ENCODE data around the gene TRMT61B. TPM values are rescaled to one million over a fixed set of nuclear protein-coding genes. Genes with fewer than 3 reads are reported as not detected.

The TRMT61B gene
- 15.9 to 18.2 TPM (median 17.7 TPM) in 5 replicates for total RNA-seq (2022; extraction: Qiagen RNA extraction; ENCODE audit: low read depth)

DNA sequence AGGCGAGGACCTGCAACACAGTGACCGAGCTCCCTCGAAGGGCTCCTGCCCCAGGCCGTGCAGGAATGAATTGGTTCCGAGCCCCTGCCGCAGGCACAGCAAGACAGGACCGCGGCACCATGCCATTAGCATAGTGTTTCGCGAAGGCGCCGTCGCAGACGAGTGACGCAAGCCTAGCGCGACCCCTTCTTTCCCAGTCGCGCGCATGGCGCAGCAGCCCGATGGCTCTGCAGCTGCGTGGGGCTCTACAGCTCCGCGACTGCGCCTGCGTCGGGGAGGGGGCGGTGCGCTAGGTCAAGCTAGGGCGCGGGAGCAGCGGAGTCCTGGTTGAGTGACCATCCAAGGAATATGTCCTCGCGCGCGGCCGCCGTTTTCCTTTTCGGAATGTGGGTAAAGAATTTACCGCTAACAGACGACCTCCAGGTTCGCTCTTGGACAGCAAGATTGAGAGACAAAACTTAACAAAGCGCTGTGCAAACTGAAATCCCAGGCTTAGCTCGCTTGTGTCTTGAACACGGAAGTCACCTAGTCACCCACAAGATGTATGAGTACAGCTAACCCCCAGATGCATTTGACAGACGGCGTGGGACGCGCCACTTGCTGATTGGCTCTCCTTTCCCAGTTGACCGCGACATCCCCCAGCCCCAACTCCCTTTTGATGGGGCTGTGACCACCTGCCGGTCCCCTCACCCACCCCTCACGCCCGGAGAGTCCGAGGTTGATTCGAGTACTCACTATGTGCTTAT lies at the start of gene TRMT61B:
Gene TRMT61B, minus strand, starts transcription at position 164 of the 746 bp plus-strand sequence. Its CDS starts 32 bp downstream, at position 132.

GRCh38 chr2:28894470-28895188 lies 24.5 kb upstream of the TRMT61B start, which contains the start of gene WDR43:
TSS of gene WDR43 (plus strand) at chr2:28894667. CDS start at chr2:28894699, 32 bp downstream.

DNA sequence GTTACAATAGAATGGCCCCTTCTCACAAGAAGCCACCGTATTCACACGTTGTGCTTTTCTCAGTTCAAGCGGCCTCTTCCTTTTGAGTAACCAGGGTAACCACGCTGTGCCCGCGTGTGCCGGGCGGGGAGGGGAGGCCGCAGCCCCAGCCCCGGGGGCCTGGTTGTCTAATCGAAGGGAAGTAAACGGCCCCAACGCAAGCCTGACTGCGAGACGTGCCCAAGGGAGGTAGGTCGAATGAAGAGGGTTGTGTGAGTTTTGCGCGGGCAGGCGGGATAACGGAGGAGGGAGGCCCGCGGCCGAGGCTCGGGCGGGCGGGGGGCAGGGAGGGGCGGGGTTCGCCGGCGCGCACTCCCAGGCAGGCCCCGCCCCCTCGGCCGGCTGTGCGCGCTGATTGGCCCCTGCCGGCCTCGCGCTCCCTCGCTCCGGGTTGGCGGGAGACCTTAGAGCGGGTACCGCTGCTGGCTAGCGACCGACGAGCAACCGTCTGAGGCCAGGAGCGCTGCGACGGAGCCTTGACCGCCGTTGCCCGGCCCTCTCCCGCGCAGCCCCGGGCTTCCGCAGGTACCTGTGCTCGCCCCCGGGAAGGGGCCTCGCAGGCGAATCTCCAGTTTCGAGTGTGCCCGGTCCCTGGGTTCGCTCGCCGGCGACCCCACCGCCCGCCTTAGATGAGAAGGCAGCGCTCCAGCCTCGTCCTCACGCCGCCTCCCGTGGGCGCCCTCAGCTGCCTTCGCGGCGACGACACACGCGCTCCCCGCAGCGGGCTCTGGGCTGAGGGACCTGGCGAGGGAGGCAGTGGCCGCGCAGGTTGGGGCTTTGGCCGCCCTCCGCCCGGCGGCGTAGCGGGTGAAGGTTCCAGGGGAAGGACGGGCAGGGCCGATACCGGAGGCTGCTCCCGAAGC lies 59.5 kb downstream of the TRMT61B start, which contains the start of gene SPDYA:
Gene SPDYA, plus strand, starts transcription at position 451 of the 902 bp plus-strand sequence. CDS start 5,181 bp downstream, outside the sequence.

Other genes with a start within 250 kb of the TRMT61B start
- gene PPP1CB, start 118.5 kb downstream of the TRMT61B start, total RNA-seq (2022; extraction: Qiagen RNA extraction; ENCODE audit: low read depth): 98.9 to 160 TPM (median 133 TPM) in 5 replicates
- gene SPDYA, start 59.5 kb downstream of the TRMT61B start, total RNA-seq (2022; extraction: Qiagen RNA extraction; ENCODE audit: low read depth): 0.15 to 0.39 TPM (median 0.20 TPM) in 5 replicates
- gene WDR43, start 24.4 kb upstream of the TRMT61B start, total RNA-seq (2022; extraction: Qiagen RNA extraction; ENCODE audit: low read depth): 84.5 to 107 TPM (median 96.4 TPM) in 5 replicates
- 0.12 to 0.33 TPM (median 0.15 TPM) in 5 replicates for gene TOGARAM2, start 111.0 kb upstream of the TRMT61B start, total RNA-seq (2022; extraction: Qiagen RNA extraction; ENCODE audit: low read depth)
- not detected in 5 replicates for gene PCARE, start 204.2 kb upstream of the TRMT61B start, total RNA-seq (2022; extraction: Qiagen RNA extraction; ENCODE audit: low read depth)
- gene CLIP4, start 245.1 kb upstream of the TRMT61B start, total RNA-seq (2022; extraction: Qiagen RNA extraction; ENCODE audit: low read depth): 22.4 to 33.0 TPM (median 30.0 TPM) in 5 replicates

Measured in A549 treated with DMSO at 1 μM for 4 hours (cell line).